ENCODE measurements around the gene SARDH. TPM values are rescaled to one million over a fixed set of nuclear protein-coding genes. Genes with fewer than 3 reads are reported as not detected.

SARDH gene
- total and polyA plus RNA-seq, 2 of the 8 experiments (the other 6 are each of a cell fraction or from before 2014, with no cell fraction given): 6.4 to 7.4 TPM

GRCh38 chr9:133647148-133647547, 91.0 kb downstream of the SARDH start (continued):
- TF ChIP-seq, protein P1, sequence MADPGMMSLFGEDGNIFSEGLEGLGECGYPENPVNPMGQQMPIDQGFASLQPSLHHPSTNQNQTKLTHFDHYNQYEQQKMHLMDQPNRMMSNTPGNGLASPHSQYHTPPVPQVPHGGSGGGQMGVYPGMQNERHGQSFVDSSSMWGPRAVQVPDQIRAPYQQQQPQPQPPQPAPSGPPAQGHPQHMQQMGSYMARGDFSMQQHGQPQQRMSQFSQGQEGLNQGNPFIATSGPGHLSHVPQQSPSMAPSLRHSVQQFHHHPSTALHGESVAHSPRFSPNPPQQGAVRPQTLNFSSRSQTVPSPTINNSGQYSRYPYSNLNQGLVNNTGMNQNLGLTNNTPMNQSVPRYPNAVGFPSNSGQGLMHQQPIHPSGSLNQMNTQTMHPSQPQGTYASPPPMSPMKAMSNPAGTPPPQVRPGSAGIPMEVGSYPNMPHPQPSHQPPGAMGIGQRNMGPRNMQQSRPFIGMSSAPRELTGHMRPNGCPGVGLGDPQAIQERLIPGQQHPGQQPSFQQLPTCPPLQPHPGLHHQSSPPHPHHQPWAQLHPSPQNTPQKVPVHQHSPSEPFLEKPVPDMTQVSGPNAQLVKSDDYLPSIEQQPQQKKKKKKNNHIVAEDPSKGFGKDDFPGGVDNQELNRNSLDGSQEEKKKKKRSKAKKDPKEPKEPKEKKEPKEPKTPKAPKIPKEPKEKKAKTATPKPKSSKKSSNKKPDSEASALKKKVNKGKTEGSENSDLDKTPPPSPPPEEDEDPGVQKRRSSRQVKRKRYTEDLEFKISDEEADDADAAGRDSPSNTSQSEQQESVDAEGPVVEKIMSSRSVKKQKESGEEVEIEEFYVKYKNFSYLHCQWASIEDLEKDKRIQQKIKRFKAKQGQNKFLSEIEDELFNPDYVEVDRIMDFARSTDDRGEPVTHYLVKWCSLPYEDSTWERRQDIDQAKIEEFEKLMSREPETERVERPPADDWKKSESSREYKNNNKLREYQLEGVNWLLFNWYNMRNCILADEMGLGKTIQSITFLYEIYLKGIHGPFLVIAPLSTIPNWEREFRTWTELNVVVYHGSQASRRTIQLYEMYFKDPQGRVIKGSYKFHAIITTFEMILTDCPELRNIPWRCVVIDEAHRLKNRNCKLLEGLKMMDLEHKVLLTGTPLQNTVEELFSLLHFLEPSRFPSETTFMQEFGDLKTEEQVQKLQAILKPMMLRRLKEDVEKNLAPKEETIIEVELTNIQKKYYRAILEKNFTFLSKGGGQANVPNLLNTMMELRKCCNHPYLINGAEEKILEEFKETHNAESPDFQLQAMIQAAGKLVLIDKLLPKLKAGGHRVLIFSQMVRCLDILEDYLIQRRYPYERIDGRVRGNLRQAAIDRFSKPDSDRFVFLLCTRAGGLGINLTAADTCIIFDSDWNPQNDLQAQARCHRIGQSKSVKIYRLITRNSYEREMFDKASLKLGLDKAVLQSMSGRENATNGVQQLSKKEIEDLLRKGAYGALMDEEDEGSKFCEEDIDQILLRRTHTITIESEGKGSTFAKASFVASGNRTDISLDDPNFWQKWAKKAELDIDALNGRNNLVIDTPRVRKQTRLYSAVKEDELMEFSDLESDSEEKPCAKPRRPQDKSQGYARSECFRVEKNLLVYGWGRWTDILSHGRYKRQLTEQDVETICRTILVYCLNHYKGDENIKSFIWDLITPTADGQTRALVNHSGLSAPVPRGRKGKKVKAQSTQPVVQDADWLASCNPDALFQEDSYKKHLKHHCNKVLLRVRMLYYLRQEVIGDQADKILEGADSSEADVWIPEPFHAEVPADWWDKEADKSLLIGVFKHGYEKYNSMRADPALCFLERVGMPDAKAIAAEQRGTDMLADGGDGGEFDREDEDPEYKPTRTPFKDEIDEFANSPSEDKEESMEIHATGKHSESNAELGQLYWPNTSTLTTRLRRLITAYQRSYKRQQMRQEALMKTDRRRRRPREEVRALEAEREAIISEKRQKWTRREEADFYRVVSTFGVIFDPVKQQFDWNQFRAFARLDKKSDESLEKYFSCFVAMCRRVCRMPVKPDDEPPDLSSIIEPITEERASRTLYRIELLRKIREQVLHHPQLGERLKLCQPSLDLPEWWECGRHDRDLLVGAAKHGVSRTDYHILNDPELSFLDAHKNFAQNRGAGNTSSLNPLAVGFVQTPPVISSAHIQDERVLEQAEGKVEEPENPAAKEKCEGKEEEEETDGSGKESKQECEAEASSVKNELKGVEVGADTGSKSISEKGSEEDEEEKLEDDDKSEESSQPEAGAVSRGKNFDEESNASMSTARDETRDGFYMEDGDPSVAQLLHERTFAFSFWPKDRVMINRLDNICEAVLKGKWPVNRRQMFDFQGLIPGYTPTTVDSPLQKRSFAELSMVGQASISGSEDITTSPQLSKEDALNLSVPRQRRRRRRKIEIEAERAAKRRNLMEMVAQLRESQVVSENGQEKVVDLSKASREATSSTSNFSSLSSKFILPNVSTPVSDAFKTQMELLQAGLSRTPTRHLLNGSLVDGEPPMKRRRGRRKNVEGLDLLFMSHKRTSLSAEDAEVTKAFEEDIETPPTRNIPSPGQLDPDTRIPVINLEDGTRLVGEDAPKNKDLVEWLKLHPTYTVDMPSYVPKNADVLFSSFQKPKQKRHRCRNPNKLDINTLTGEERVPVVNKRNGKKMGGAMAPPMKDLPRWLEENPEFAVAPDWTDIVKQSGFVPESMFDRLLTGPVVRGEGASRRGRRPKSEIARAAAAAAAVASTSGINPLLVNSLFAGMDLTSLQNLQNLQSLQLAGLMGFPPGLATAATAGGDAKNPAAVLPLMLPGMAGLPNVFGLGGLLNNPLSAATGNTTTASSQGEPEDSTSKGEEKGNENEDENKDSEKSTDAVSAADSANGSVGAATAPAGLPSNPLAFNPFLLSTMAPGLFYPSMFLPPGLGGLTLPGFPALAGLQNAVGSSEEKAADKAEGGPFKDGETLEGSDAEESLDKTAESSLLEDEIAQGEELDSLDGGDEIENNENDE (IDR thresholded peaks at IDR 0.05; ENCODE audit: insufficient replicate concordance, low read length): no peak
- TF ChIP-seq JUN (IDR thresholded peaks at IDR 0.05; ENCODE audit: low read depth, low read length) (no peak), CBX5 (IDR thresholded peaks at IDR 0.05; ENCODE audit: low read depth, low read length) (no peak), TCF12 (IDR thresholded peaks at IDR 0.05; ENCODE audit: low read depth, low read length) (no peak), RFX5 (IDR thresholded peaks at IDR 0.05; ENCODE audit: borderline replicate concordance, low read depth, low read length) (no peak), SUZ12 (IDR thresholded peaks at IDR 0.05; ENCODE audit: low read length) (no peak), HDAC6 (IDR thresholded peaks at IDR 0.05; ENCODE audit: low read depth, low read length) (no peak), KDM5A (IDR thresholded peaks at IDR 0.05; ENCODE audit: low read length) (no peak)
